Psoas muscle (tissue), 8 donors: ENCODE data around the gene SIT1. TPM values are rescaled to one million over a fixed set of nuclear protein-coding genes. Genes with fewer than 3 reads are reported as not detected.

Source experiments
- ATAC-seq, 4 donors: fragments of 200-7000 bp; cut with Tn5 transposase; one replicate each; pipeline ENCODE4 v1.9.1; 2020; ENCODE audit warnings: moderate library complexity in 3 of 4, mild to moderate bottlenecking in 2 of 4
- DNase-seq, 2 donors: peaks; one replicate each; pipeline ENCODE4 v3.0.0-alpha.2; 2020
- H3K27ac ChIP-seq: fragments of 200-600 bp; one replicate; pipeline ENCODE4 v1.8.0; 2022
- H3K27me3 ChIP-seq, 3 donors: fragments of 200-600 bp in 1 of 3; one replicate each; pipeline versions ENCODE4 v1.6.1 to v1.8.0; 2013 to 2022; ENCODE audit warnings: low read length in 2 of 3, mild to moderate bottlenecking in 2 of 3, moderate library complexity in 1 of 3; ENCODE audit not compliant: insufficient read depth in 3 of 3
- H3K36me3 ChIP-seq, 2 donors: fragments of 200-600 bp in 1 of 2; one replicate each; pipeline versions ENCODE4 v1.6.1 to v1.8.0; 2013 to 2022; ENCODE audit warnings: low read depth in 1 of 2, mild to moderate bottlenecking in 1 of 2, moderate library complexity in 1 of 2; ENCODE audit not compliant: insufficient read depth in 1 of 2
- H3K4me1 ChIP-seq: fragments of 200-600 bp; one replicate; pipeline ENCODE4 v1.8.0; 2022
- H3K4me3 ChIP-seq: fragments of 200-600 bp; one replicate; pipeline ENCODE4 v1.8.0; 2022; ENCODE audit warnings: mild to moderate bottlenecking
- H3K9me3 ChIP-seq: fragments of 200-600 bp; one replicate; pipeline ENCODE4 v1.8.0; 2022
- CTCF ChIP-seq: fragments of 200-600 bp; IDR thresholded peaks from one replicate; pipeline ENCODE4 v1.8.0; 2022; ENCODE audit warnings: antibody characterized with exemption
- WGBS, 3 donors: extraction: QIAGEN DNeasy Blood & Tissue Kit; methylation state at CpG; one replicate each; pipeline versions ENCODE4 v1.1.6 to v1.1.7; 2013; 5-methylcytosine and 5-hydroxymethylcytosine counted together
- intact Hi-C, 2 donors: fragments of 100-400 bp; cut with DNase I; formaldehyde crosslinking; loops; one replicate each; pipeline versions ENCODE4 v1.11.0 to v1.14.2; 2022
- polyA plus RNA-seq, 3 donors: library from polyadenylated mRNA; stranded (reverse); fragments of 200-250 nt; gene quantifications; one replicate each; pipeline ENCODE4 v1.2.3, GENCODE V29; 2013
- total RNA-seq, 4 donors: library from RNA; stranded (reverse); fragmentation: NEBNext Ultra II Directional in 2 of 4; extraction: Animal tissue kit (Norgen Biotek cat#: 25700) in 2 of 4; gene quantifications; one replicate each; pipeline versions ENCODE4 v1.2.1 to v1.2.4, GENCODE V29; 2021 to 2023
- donor health status: healthy with polysubstance abuse.
- donor health status: DM: no; HTN: no; CAD: no; lungs with moderate emphysema.
- donor health status: Bipolar disorder and iron deficiency.
- donor health status: healthy.
- donor health status: DM: yes; HTN: yes; CAD: no.
- donor health status: DM: no; HTN: no; CAD: no.
- donor health status: DM: no; HTN: no; CAD: no.
- donor health status: DM: yes; HTN: yes; CAD: no.

SIT1 gene
- total and polyA plus RNA-seq, 7 donors: 0.08 to 0.34 (median 0.24) TPM; not detected in 1

GRCh38 chr9:35675732-35676392 lies 25.1 kb upstream of the SIT1 start:
- no peaks in the 10 kb centered on the region for H3K27me3 ChIP-seq
- peaks cover 20% of the 10 kb centered on the region for H3K4me1 ChIP-seq
- DNase-seq: peak in 1 of 2 donors; percentile 66
- TF ChIP-seq CTCF: no peak
- WGBS, 3 donors: 4 to 6% (median 5%) methylated on average over 45 to 51 of the region's 51 CpGs
- H3K9me3 ChIP-seq: no peaks in the 10 kb centered on the region
- peak in 3 of 4 donors; percentile 25 to 32 (median 26) for ATAC-seq
- H3K4me3 ChIP-seq: peak overlapping the region; percentile 72
- intact Hi-C loops: loop anchor here in 1 of 2 donors (2.0 kb wide), 1 partner anchor 43 kb away; no protein-coding TSS in a partner anchor
- no peak overlapping the region for H3K27ac ChIP-seq
- H3K36me3 ChIP-seq: no peaks in the 10 kb centered on the region

GRCh38 chr9:35675204-35675603 lies 24.5 kb upstream of the SIT1 start:
- Histone ChIP-seq H3K4me1 (peaks cover 20% of the 10 kb centered on the region), H3K36me3 (no peaks in the 10 kb centered on the region), H3K4me3 (peak overlapping the region; percentile 72), H3K27ac (no peak overlapping the region), H3K9me3 (no peaks in the 10 kb centered on the region), H3K27me3 (no peaks in the 10 kb centered on the region)
- DNase-seq (no peak), ATAC-seq (no peak)
- intact Hi-C loops: loop anchor here in 1 of 2 donors (2.0 kb wide), 1 partner anchor 44 kb away; no protein-coding TSS in a partner anchor
- 48 to 53% (median 52%) methylated on average over 13 of the region's 13 CpGs for WGBS, 3 donors
- no peak for TF ChIP-seq CTCF

GRCh38 chr9:35674025-35674361 lies 23.3 kb upstream of the SIT1 start:
- Histone ChIP-seq H3K27me3 (no peaks in the 10 kb centered on the region), H3K4me1 (peaks cover 20% of the 10 kb centered on the region), H3K36me3 (no peaks in the 10 kb centered on the region), H3K27ac (no peak overlapping the region), H3K9me3 (no peaks in the 10 kb centered on the region), H3K4me3 (no peak overlapping the region)
- intact Hi-C loops: loop anchor here in 1 of 2 donors (2.0 kb wide), 1 partner anchor 45 kb away; no protein-coding TSS in a partner anchor
- ATAC-seq: no peak
- WGBS, 3 donors: 49 to 74% (median 53%) methylated on average over 3 of the region's 3 CpGs
- no peak for TF ChIP-seq CTCF
- DNase-seq: no peak

- DNase-seq (peak in 1 of 2 donors; percentile 64), ATAC-seq (peak; percentile 58 to 83 (median 72))
- H3K4me3 ChIP-seq: no peak within 1 kb of the TSS
- WGBS, 3 donors: 25 to 38% (median 26%) methylated on average over 10 of the region's 10 CpGs
- peaks cover 20% of the 10 kb centered on the region for H3K4me1 ChIP-seq
- no peak for TF ChIP-seq CTCF
- peak within 1 kb of the TSS; percentile 50 for H3K27ac ChIP-seq
- intact Hi-C loops: loop anchor here in 1 of 2 donors (2.0 kb wide), 1 partner anchor 45 kb away; no protein-coding TSS in a partner anchor
- H3K27me3 ChIP-seq: no peaks in the 10 kb centered on the region
- H3K36me3 ChIP-seq: no peaks in the 10 kb centered on the region
- no peaks in the 10 kb centered on the region for H3K9me3 ChIP-seq
Measured at GRCh38 chr9:35673132-35674024, 22.6 kb upstream of the SIT1 start, which contains the start of gene CA9. Gene CA9, plus strand, starts transcription at chr9:35673928. Its CDS starts 32 bp downstream, at chr9:35673960.
